HCT116 (cell line): ENCODE measurements around the gene KMT2D. TPM values are rescaled to one million over a fixed set of nuclear protein-coding genes. Genes with fewer than 3 reads are reported as not detected.

Experiments
- ATAC-seq: fragments of 200-7000 bp; cut with Tn5 transposase; 2 replicates; pipeline ENCODE4 v1.9.1; 2020; ENCODE audit warnings: mild to moderate bottlenecking, moderate library complexity
- BruUV-seq: library from RNA; stranded (reverse); fragments of 400-500 nt; replicated peaks from 2 replicates; lab custom pipeline; 2021; lab: Mats Ljungman, UMichigan
- CTCF ChIA-PET: fragments of 300-600 bp; sonication (Branson Sonifier 250); formaldehyde crosslinking; loops from one replicate; lab custom pipeline; 2021; ENCODE audit warnings: antibody characterized with exemption; lab: Charles Lee
- POLR2A ChIA-PET: fragments of 300-600, 350-600 bp; sonication (Branson Sonifier 250); formaldehyde crosslinking; loops from one replicate; lab custom pipeline; 2021; ENCODE audit warnings: antibody characterized with exemption; lab: Charles Lee
- RAD21 ChIA-PET, 2 experiments: fragments of 300-600 bp; sonication (Branson Sonifier 250); formaldehyde crosslinking; loops; one replicate each; lab custom pipeline; 2023; ENCODE audit warnings: low total read pairs in 2 of 2; ENCODE audit not compliant: uncharacterized antibody in 2 of 2, unreplicated experiment in 2 of 2, low non-redundant PET in 1 of 2; lab: Charles Lee
- DNase-seq: peaks from one replicate; pipeline ENCODE4 v3.0.0-alpha.2; 2010; ENCODE audit warnings: low read depth, low spot score
- H2AFZ ChIP-seq: fragments of 200-600 bp; shearing (Covaris generic), sonication (generic); 2 replicates; pipeline ENCODE4 v1.6.1; 2017; ENCODE audit warnings: low read depth, mixed run types, mixed read lengths, antibody characterized with exemption, low read length; ENCODE audit not compliant: poor library complexity, severe bottlenecking
- H3K27ac ChIP-seq: 2 replicates; pipeline ENCODE4 v1.5.1; 2012; ENCODE audit warnings: low read depth, low read length
- H3K27me3 ChIP-seq: fragments of 200-600 bp; sonication (generic); 2 replicates; pipeline ENCODE4 v1.6.1; 2016; ENCODE audit warnings: mixed run types, low read length, mixed read lengths; ENCODE audit not compliant: insufficient read depth
- H3K36me3 ChIP-seq, 2 experiments: fragments of 200-500 bp in 1 of 2; fragments of 200-600 bp in 1 of 2; sonication (Bioruptor generic) in 1 of 2; sonication (generic) in 1 of 2; 2 replicates each; pipeline versions ENCODE4 v1.5.1 to v1.6.1; 2014 to 2016; ENCODE audit warnings: low read length in 2 of 2, inconsistent platforms in 1 of 2, mixed read lengths in 1 of 2, mixed run types in 1 of 2; ENCODE audit not compliant: insufficient read depth in 2 of 2, control insufficient read depth in 1 of 2
- H3K4me1 ChIP-seq, 2 experiments: fragments of 200-600 bp in 1 of 2; sonication (generic) in 1 of 2; 2 replicates each; pipeline versions ENCODE4 v1.5.1 to v1.6.1; 2012 to 2017; ENCODE audit warnings: low read length in 2 of 2, inconsistent platforms in 1 of 2, mild to moderate bottlenecking in 1 of 2, mixed read lengths in 1 of 2, mixed run types in 1 of 2, moderate library complexity in 1 of 2; ENCODE audit not compliant: insufficient read depth in 2 of 2, control insufficient read depth in 1 of 2
- H3K4me2 ChIP-seq: fragments of 200-600 bp; sonication (generic); 2 replicates; pipeline ENCODE4 v1.6.1; 2017; ENCODE audit warnings: mixed run types, low read length, mixed read lengths
- H3K4me3 ChIP-seq, 2 experiments: fragments of 200-600 bp in 1 of 2; sonication (generic) in 1 of 2; replicated peaks in 1 of 2; 2 replicates each; pipeline ENCODE4 v1.5.1; 2011 to 2016; ENCODE audit warnings: low read length in 2 of 2, control low read depth in 1 of 2, low read depth in 1 of 2, mild to moderate bottlenecking in 1 of 2, mixed read lengths in 1 of 2, mixed run types in 1 of 2
- H3K79me2 ChIP-seq: fragments of 200-600 bp; sonication (generic); 2 replicates; pipeline ENCODE4 v1.6.1; 2017; ENCODE audit warnings: mild to moderate bottlenecking, mixed run types, low read length, moderate library complexity, mixed read lengths; ENCODE audit not compliant: insufficient read depth
- H3K9ac ChIP-seq: fragments of 200-600 bp; sonication (generic); 2 replicates; pipeline ENCODE4 v1.6.1; 2016; ENCODE audit warnings: low read length, mixed read lengths
- H3K9me2 ChIP-seq: fragments of 200-600 bp; sonication (generic), shearing (Covaris generic); 2 replicates; pipeline ENCODE4 v1.6.1; 2017; ENCODE audit warnings: mixed run types, mild to moderate bottlenecking, moderate library complexity; ENCODE audit not compliant: insufficient read depth
- H3K9me3 ChIP-seq, 2 experiments: fragments of 200-500 bp in 1 of 2; fragments of 200-600 bp in 1 of 2; sonication (Bioruptor generic) in 1 of 2; sonication (generic) in 1 of 2; 2 replicates each; pipeline ENCODE4 v1.6.1; 2014 to 2017; ENCODE audit warnings: low read length in 2 of 2, mixed read lengths in 2 of 2, inconsistent platforms in 1 of 2, low read depth in 1 of 2, mild to moderate bottlenecking in 1 of 2, mixed run types in 1 of 2, moderate library complexity in 1 of 2; ENCODE audit not compliant: control insufficient read depth in 1 of 2, insufficient read depth in 1 of 2
- H4K20me1 ChIP-seq: fragments of 200-600 bp; sonication (generic), shearing (Covaris generic); 2 replicates; pipeline ENCODE4 v1.6.1; 2017; ENCODE audit warnings: mixed run types, mild to moderate bottlenecking, moderate library complexity; ENCODE audit not compliant: insufficient read depth
- EZH2 ChIP-seq: fragments of 200-600 bp; sonication (generic); IDR thresholded peaks from 2 replicates; pipeline ENCODE4 v1.6.1; 2017; ENCODE audit warnings: antibody characterized with exemption, mixed run types
- EZH2phosphoT487 ChIP-seq: fragments of 200-600 bp; IDR thresholded peaks from 2 replicates; pipeline ENCODE4 v1.6.1; 2018; ENCODE audit warnings: antibody characterized with exemption, borderline replicate concordance
- SIN3A ChIP-seq: IDR thresholded peaks from 2 replicates; pipeline ENCODE4 v1.6.1; 2012; ENCODE audit warnings: low read depth
- SP1 ChIP-seq: IDR thresholded peaks from 2 replicates; pipeline ENCODE4 v1.6.1; 2012; ENCODE audit warnings: low read depth
- TCF7L2 ChIP-seq: IDR thresholded peaks from 2 replicates; pipeline ENCODE4 v1.7.0; 2011; ENCODE audit warnings: borderline replicate concordance, inconsistent platforms; ENCODE audit not compliant: insufficient read depth, insufficient read length; ENCODE audit errors: extremely low read depth
- ZFX ChIP-seq: fragments of 450-650 bp; IDR thresholded peaks from 2 replicates; pipeline ENCODE4 v1.6.1; 2017
- intact Hi-C: fragments of 100-400 bp; cut with micrococcal nuclease; formaldehyde crosslinking; loops from 2 replicates; pipeline ENCODE4 v1.10.0; 2022
- total RNA-seq: library from RNA; stranded (reverse); gene quantifications from one replicate; pipeline ENCODE4 v1.2.1, GENCODE V29; 2021; ENCODE audit not compliant: unreplicated experiment
- TF ChIP-seq, protein P1 (sequence below), 3 experiments: fragments of 200-600 bp in 1 of 3; sonication (generic) in 1 of 3; IDR thresholded peaks in 2 of 3; conservative IDR thresholded peaks in 1 of 3; 2 replicates each; pipeline ENCODE4 v1.5.1; 2012 to 2017; ENCODE audit warnings: low read depth in 2 of 3, low read length in 2 of 3, antibody characterized with exemption in 1 of 3, borderline replicate concordance in 1 of 3, control low read depth in 1 of 3, mild to moderate bottlenecking in 1 of 3, mixed read lengths in 1 of 3, mixed run types in 1 of 3, moderate library complexity in 1 of 3; ENCODE audit not compliant: insufficient read depth in 1 of 3
- TF ChIP-seq, protein P2 (sequence below): IDR thresholded peaks from 2 replicates; pipeline ENCODE4 v1.6.1; 2011; ENCODE audit warnings: mild to moderate bottlenecking, low read length, moderate library complexity; ENCODE audit not compliant: insufficient replicate concordance; ENCODE audit errors: extremely low read depth
- TF ChIP-seq, protein P3 (sequence below): IDR thresholded peaks from 2 replicates; pipeline ENCODE4 v1.6.1; 2012; ENCODE audit warnings: low read depth

Gene KMT2D
- total RNA-seq, 1 experiment from 2014 or later, result 71.3 TPM

DNA sequence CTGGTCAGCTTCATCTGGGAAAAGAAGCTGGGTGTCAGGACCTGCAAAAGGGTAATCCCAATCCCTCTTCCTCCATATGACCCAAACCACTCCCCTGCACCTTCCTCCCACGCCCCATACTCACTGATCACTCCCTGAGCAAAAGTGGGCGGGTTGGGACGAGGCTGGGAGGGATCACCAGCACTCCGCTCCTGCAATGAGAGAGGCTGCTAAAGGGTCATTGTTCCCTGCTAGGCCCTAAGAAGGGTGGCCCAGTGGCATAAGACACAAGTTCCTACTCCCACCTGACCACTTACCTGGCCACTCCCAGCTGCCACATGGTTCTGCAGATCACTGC, 26.3 kb downstream of the KMT2D start:
- H3K4me2 ChIP-seq, result no peak overlapping the region
- no peaks in the 10 kb centered on the region for H3K9me2 ChIP-seq
- no peaks in the 10 kb centered on the region for H4K20me1 ChIP-seq
- no TSS peak for BruUV-seq
- no peaks in the 10 kb centered on the region for H3K79me2 ChIP-seq
- RAD21 ChIA-PET, result no interaction called here
- intact Hi-C loops, result no loop called here
- POLR2A ChIA-PET, result no interaction called here
- H3K27ac ChIP-seq, result no peak overlapping the region
- no peaks in the 10 kb centered on the region for H3K27me3 ChIP-seq
- H3K4me1 ChIP-seq, result no peaks in the 10 kb centered on the region
- no peak overlapping the region for H3K9ac ChIP-seq
- H3K9me3 ChIP-seq, result no peaks in the 10 kb centered on the region
- DNase-seq (no peak), ATAC-seq (no peak; the same call in 1 of the 2 replicates)
- CTCF ChIA-PET, result no interaction called here
- H2AFZ ChIP-seq, result no peak overlapping the region
- peaks cover 36 to 70% of the 10 kb centered on the region in 2 experiments for H3K36me3 ChIP-seq
- no peak for TF ChIP-seq TCF7L2
- TF ChIP-seq SIN3A, result no peak
- TF ChIP-seq EZH2, result no peak
- no peak for TF ChIP-seq ZFX
- no peak for TF ChIP-seq SP1
- TF ChIP-seq EZH2phosphoT487, result no peak
- H3K4me3 ChIP-seq, result no peak overlapping the region

DNA sequence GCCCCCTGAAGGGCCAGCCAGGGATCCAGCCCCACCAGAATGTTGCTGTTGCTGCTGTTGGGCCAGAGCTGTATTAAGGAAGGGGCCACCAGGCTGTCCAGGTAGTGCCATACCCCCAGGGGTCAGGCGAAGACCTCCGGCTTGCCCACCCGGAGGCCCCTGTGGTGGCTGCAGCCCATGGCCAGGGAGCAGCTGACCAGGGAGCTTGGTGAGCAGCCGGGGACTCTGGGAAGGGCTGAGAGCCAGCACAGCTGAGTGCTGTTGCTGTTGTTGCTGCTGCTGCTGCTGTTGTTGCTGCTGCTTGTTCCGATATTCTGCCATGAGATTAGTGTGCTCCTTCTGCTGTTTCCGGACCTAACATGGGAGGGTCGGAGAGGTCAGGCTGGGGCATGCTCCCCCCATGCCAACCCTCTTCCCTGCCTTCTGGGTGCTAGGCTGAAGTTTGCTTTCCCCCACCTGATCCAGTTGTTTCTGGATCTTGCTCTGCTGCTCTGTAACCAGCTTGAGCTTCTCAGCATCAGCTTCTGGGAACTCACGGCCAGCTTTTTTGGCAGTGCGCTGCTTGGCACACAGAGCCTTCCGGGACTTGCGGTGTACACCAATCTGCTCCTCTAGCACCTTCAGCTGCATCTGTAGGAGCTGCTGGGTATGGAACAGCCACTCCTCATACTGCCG, 26.8 kb downstream of the KMT2D start:
- ChIA-PET POLR2A (no interaction called here), RAD21 (no interaction called here), CTCF (interaction anchor here (1.1 kb wide), 1 partner anchor 10 kb away, joined by 5 read pairs; no protein-coding TSS in a partner anchor)
- Histone ChIP-seq H2AFZ (no peak overlapping the region), H3K9ac (no peak overlapping the region), H3K79me2 (no peaks in the 10 kb centered on the region), H4K20me1 (no peaks in the 10 kb centered on the region), H3K27me3 (no peaks in the 10 kb centered on the region), H3K9me3 (no peaks in the 10 kb centered on the region), H3K36me3 (peaks cover 35 to 67% of the 10 kb centered on the region in 2 experiments), H3K4me1 (no peaks in the 10 kb centered on the region), H3K27ac (no peak overlapping the region), H3K4me2 (no peak overlapping the region), H3K4me3 (no peak overlapping the region), H3K9me2 (no peaks in the 10 kb centered on the region)
- ATAC-seq (no peak), DNase-seq (no peak)
- TF ChIP-seq, protein P1, sequence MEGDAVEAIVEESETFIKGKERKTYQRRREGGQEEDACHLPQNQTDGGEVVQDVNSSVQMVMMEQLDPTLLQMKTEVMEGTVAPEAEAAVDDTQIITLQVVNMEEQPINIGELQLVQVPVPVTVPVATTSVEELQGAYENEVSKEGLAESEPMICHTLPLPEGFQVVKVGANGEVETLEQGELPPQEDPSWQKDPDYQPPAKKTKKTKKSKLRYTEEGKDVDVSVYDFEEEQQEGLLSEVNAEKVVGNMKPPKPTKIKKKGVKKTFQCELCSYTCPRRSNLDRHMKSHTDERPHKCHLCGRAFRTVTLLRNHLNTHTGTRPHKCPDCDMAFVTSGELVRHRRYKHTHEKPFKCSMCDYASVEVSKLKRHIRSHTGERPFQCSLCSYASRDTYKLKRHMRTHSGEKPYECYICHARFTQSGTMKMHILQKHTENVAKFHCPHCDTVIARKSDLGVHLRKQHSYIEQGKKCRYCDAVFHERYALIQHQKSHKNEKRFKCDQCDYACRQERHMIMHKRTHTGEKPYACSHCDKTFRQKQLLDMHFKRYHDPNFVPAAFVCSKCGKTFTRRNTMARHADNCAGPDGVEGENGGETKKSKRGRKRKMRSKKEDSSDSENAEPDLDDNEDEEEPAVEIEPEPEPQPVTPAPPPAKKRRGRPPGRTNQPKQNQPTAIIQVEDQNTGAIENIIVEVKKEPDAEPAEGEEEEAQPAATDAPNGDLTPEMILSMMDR (IDR thresholded peaks at IDR 0.05 in 2 of 3, conservative IDR thresholded peaks at IDR 0.05 in 1 of 3; ENCODE audit: borderline replicate concordance in 1 of 3, insufficient read depth in 1 of 3, low read depth in 2 of 3, low read length in 2 of 3), result no peak
- TF ChIP-seq, protein P2, sequence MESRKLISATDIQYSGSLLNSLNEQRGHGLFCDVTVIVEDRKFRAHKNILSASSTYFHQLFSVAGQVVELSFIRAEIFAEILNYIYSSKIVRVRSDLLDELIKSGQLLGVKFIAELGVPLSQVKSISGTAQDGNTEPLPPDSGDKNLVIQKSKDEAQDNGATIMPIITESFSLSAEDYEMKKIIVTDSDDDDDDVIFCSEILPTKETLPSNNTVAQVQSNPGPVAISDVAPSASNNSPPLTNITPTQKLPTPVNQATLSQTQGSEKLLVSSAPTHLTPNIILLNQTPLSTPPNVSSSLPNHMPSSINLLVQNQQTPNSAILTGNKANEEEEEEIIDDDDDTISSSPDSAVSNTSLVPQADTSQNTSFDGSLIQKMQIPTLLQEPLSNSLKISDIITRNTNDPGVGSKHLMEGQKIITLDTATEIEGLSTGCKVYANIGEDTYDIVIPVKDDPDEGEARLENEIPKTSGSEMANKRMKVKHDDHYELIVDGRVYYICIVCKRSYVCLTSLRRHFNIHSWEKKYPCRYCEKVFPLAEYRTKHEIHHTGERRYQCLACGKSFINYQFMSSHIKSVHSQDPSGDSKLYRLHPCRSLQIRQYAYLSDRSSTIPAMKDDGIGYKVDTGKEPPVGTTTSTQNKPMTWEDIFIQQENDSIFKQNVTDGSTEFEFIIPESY, result no peak
- no peak for TF ChIP-seq ZFX
- TF ChIP-seq, protein P3, sequence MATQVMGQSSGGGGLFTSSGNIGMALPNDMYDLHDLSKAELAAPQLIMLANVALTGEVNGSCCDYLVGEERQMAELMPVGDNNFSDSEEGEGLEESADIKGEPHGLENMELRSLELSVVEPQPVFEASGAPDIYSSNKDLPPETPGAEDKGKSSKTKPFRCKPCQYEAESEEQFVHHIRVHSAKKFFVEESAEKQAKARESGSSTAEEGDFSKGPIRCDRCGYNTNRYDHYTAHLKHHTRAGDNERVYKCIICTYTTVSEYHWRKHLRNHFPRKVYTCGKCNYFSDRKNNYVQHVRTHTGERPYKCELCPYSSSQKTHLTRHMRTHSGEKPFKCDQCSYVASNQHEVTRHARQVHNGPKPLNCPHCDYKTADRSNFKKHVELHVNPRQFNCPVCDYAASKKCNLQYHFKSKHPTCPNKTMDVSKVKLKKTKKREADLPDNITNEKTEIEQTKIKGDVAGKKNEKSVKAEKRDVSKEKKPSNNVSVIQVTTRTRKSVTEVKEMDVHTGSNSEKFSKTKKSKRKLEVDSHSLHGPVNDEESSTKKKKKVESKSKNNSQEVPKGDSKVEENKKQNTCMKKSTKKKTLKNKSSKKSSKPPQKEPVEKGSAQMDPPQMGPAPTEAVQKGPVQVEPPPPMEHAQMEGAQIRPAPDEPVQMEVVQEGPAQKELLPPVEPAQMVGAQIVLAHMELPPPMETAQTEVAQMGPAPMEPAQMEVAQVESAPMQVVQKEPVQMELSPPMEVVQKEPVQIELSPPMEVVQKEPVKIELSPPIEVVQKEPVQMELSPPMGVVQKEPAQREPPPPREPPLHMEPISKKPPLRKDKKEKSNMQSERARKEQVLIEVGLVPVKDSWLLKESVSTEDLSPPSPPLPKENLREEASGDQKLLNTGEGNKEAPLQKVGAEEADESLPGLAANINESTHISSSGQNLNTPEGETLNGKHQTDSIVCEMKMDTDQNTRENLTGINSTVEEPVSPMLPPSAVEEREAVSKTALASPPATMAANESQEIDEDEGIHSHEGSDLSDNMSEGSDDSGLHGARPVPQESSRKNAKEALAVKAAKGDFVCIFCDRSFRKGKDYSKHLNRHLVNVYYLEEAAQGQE, result no peak
- BruUV-seq, result no TSS peak
- intact Hi-C loops, result no loop called here
